HG02885 (cell line): Measurements from ENCODE around the gene KRTAP12-2.
"Not testable (repeated sequence)": the region's sequence is repeated elsewhere in the genome, so short reads cannot be mapped to it uniquely, and the experiment has no call there.

ENCODE experiments used
- ATAC-seq: cut with Tn5 transposase; IDR thresholded peaks from one replicate; pipeline ENCODE4 v1.9.1; 2021; ENCODE audit warnings: mild to moderate bottlenecking; ENCODE audit not compliant: unreplicated experiment, poor library complexity

The KRTAP12-2 gene

DNA sequence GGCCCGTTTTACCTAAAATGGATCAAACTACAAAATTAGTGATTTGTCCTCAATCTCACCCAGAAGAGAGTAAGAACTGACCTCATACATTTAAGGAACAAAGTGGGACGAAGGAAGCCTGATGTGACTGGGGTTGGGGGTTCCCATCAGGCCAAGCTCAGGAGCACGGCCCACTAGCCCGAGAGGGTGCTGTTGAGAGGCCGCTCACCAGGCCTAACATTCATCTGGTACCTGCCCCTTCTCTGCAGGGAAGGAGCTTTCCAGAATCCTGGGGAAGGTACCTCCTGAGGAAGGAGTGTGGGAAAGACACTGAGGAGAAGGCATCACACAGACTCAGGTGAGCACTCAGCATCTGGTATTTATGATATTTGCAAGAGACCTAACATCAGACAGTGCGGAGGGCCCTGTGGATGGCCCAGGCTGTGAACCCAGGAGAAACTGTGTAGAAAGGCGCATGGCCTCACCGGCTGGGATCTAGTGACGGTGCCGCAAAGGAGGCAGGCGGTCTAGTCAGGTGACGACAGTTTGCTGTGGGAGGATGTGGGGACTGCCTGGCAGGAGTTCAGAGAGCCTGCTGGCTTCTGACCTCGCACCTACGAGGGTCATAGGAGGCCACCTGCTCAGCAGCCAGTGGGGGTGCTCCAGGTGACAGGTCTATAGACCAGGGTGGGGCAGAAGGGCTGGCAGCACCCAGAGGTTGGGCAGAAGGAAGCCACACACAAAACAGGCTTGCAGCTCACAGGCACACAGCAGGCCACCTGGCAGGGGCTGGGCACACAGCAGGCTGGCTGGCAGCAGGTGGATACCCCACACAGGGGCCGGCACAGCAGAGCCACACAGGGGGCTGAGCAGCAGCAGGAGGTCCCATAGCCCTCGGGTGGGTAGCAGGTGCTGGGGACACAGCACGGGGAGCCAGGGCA, 12.8 kb downstream of the KRTAP12-2 start:
- no peak for ATAC-seq

DNA sequence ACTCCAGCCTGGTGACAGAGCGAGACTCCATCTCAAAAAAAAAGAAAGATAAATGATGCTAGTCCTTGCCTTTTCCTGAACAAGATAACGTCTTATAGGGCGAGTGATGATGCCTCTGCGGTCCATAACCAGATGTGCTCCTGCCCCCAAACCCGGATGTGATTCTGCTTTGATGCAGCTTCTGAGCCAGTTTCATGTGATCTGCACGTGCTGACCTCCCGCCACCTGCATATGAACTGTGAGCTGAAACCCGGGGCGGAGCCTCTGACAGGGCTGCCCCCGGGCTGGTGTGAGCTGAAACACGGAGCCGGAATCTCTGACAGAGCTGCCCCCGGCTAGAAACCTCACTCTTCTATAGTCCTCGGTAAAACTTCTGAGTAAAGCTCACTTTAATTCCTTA, 13.6 kb downstream of the KRTAP12-2 start:
- no peak for ATAC-seq

DNA sequence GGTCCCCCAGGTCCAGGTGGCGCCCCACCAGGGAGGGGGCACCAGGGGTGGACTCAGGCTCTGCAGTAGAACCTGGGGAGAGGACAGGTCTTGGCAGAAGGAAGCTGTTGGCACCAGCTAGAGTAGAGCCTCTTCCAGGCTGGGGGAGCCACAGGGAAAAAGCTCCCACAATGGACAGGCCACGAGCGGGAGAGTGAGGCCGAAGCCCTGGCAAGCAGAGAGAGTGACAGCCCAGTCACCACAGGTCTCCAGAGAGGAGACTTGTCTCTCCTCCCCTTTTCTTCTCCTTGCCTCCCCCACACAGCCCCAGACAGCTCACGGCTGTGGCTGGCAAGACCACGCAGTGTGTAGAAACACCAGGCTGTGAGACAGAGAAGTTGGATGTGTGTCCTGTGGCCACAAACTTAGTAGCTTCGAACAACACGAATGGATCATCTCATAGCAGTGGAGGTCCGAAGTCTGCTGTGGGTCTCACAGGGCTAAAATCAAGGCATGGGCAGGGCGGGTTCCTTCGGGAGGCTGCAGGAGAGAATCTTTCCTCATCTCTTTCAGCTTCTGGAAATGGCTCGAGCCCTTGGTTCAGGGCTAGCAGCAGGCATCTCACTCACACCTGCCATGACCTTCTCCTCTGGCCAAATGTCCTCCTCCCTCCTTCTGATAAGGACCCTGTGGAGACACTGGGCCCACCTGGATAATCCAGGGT, 15.6 kb downstream of the KRTAP12-2 start:
- no peak for ATAC-seq

DNA sequence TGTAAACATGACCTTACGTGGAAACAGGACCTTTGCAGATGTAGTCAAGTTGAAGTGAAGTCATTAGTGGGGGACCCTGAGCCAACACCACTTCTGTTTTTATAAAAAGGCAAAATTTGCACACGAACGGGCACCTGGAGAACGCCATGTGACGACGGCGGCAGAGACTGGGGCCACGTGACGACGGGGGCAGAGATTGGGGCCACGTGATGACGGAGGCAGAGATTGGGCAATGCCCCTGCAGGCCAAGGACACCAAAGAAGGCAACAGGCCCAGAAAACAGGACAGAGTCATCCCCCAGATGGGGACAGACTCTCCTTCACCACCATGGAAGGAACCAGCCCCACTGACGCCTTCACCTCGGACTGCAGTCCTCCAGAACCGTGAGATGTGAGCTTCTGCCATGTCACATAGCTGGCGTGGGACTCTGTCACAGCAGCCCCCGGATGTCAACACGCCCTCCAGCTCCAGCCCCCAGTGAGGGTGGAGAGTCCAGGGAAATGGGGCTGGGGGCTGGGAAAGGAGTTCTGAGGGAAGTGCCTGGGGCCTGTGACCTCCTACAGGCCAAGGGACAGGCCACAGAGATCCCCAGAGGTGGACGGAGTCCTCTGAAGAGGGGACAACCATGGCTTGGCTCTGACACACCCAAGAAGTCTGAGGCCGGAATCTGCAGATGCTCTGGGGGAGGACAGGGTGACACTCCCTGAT, 16.3 kb downstream of the KRTAP12-2 start:
- no peak for ATAC-seq

DNA sequence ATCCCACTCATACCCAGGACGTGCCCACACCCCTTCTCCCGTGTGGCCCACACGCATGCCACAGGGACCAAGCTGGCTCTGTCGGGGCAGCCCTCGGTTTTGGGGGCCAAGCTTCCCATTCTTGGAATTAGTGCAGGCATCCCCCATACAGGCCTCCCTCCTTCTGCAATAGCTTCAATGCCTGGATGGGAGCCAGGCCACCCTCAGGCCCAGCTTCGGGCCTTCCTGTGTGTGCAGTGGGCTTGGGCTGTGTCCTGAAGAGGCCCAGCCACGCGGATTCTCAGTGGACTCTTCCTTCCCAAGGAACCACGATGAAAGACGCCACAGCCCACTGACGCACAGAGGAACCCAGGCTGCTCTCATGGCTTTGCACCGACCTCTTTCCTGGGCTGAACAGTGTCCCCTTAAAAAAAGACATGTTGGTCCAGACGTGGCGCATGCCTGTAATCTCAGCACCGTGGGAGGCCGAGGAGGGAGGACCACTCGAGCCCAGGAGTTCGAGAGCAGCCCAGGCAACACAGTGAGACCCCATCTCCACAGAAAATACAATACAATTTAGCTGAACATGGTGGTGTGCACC, 17.1 kb downstream of the KRTAP12-2 start:
- ATAC-seq = no peak

DNA sequence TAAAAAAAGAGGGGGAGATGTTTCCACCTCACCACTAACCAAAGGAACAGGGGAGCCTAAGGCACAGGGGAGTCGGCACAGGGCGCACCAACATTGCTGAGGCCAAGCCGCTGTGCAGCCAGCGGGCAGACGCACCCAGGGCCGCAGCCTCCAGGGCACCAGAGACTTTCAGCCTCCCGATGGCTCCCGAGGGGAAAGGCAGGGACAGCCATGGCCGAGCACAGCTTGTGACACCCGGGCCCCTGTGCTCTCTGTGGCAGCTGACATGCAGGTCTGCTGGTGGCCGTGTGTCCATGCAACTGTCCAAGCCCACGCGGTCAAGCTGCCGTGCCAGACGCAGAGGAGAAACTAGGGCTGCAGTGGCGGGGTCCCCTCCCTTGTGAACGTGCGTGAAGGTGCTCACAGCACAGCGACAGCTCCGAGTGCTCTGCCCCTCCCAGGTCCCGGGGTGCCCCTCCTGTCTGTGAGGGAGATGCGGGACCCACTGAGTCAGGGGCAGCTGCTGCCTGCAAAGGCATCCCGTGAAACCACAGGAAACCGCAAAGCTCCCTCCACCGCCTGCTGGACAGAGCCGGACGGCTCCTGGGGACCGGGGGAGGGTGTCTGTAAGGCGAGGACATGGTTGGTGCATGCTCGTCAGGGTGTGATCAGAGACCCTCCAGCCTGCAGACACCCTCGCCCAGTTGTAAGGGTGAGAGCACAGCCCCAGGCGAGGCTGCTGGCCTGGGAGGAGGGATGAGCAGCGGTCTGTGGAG, 18.0 kb downstream of the KRTAP12-2 start:
- ATAC-seq = no peak

DNA sequence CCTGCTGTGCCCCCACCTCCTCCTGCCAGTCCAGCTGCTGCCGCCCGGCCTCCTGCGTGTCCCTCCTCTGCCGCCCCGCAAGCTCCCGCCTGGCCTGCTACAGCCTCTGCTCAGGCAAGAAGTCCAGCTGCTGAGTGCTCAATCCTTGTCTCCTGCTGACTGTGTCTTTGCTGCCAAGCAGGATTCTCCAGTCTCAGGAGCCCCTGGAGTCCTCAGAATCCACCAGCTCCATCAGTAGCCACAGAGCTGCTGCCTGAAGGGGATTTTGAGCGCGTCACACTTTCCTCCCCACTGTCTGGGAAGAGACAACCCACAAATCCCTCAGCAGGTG, 19.5 kb downstream of the KRTAP12-2 start:
- ATAC-seq = no peak

DNA sequence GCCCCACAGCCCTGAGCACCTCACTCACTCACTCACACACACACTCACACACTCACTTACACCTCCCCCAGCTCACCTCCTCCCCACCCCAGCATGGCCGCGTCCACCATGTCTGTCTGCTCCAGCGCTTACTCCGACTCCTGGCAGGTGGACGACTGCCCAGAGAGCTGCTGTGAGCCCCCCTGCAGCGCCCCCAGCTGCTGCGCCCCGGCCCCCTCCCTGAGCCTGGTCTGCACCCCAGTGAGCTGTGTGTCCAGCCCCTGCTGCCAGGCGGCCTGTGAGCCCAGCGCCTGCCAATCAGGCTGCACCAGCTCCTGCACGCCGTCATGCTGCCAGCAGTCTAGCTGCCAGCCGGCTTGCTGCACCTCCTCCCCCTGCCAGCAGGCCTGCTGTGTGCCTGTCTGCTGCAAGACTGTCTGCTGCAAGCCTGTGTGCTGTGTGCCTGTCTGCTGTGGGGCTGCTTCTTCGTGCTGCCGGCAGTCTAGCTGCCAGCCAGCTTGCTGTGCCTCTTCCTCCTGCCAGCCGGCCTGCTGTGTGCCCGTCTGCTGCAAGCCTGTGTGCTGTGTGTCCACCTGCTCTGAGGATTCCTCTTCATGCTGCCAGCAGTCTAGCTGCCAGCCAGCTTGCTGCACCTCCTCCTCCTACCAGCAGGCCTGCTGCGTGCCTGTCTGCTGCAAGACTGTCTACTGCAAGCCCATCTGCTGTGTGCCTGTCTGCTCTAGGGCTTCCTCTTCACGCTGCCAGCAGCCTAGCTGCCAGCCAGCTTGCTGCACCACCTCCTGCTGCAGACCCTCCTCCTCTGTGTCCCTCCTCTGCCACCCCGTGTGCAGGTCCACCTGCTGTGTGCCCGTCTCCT, 20.1 kb downstream of the KRTAP12-2 start, which contains the start of gene KRTAP10-11:
KRTAP10-11 (plus strand) TSS at position 49 of the 856 bp plus-strand sequence; CDS start at position 94, 45 bp downstream.
- ATAC-seq = not testable (repeated sequence)

DNA sequence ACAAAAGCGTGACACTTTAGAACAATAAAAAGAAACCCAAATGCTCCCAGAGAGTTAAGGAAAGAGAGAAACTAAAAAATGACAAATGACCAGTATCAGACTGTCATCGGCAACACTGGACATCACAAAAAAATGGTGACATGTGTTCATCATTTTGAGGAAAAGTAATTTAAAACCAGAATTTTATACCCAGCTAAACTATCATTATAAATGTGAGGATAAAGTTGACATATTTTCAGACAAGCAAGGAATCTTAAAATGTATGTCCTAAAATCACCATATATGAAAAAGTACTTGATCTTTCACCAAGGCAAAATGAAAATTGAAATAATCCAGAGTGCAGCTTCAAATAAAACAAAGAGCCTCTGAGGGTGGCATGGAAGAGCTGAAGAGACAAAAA, 21.8 kb downstream of the KRTAP12-2 start:
- ATAC-seq = no peak

DNA sequence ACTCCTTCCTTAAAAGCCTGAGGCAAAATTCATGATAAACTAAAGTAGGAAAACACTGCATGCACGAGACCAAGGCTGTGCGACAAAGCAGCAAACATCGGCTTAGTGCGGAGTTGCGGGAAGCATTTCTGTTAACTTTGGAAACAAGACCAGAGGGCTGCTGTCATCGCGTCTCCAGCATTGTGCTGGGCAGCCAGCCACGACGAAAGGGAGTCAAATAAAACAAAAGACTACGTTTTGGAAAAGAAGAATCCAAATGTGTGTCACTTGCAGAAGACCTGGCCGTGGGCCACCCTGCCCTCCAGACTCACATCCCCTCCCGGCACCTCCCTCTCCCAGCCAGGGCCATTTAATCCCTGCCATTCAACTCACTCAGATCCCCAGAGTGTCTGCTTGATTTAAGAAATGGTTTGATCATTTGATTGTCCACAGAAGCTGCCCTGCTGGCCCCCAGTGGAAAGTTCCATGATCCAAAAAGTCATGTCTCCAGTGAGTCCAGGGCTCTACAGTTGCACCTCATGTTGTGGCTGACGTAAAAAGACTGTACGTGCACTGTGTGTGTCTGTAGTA, 22.9 kb downstream of the KRTAP12-2 start:
- ATAC-seq = no peak

DNA sequence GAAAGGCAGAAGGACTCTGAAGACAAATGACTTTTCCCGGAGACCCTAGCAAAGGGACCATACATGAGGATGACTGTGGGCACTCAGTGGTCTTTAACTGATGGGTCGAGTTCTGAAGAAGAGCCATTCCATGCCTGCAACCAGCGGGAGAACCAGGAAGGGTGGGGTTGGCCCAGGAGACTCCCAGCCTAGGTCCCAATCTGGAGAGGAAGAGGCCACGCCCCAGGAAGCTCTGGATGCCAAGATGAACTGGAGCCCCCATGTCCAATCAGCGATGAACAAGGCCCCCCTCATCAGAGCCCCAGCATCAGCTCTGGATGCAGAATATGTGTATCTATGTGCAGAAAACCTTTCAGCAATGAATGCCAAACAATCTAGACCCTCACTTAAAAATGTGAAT, 26.0 kb downstream of the KRTAP12-2 start:
- no peak for ATAC-seq

DNA sequence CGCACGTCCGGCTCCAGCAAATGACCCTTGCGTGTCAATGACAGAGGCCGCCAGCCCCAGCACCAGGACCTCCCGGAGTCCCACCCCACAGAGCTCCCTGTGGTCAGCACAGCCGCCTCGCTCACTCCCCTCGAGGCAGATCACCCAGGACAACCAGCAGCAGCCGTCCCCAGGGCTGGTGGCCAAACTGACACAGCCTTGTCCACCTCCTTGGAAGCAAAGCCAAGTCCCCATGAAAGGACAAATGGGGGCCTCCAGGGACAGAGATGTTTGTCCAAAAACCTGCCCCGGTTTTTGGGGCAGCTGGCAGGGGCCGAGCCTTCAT, 27.4 kb downstream of the KRTAP12-2 start:
- ATAC-seq = no peak

DNA sequence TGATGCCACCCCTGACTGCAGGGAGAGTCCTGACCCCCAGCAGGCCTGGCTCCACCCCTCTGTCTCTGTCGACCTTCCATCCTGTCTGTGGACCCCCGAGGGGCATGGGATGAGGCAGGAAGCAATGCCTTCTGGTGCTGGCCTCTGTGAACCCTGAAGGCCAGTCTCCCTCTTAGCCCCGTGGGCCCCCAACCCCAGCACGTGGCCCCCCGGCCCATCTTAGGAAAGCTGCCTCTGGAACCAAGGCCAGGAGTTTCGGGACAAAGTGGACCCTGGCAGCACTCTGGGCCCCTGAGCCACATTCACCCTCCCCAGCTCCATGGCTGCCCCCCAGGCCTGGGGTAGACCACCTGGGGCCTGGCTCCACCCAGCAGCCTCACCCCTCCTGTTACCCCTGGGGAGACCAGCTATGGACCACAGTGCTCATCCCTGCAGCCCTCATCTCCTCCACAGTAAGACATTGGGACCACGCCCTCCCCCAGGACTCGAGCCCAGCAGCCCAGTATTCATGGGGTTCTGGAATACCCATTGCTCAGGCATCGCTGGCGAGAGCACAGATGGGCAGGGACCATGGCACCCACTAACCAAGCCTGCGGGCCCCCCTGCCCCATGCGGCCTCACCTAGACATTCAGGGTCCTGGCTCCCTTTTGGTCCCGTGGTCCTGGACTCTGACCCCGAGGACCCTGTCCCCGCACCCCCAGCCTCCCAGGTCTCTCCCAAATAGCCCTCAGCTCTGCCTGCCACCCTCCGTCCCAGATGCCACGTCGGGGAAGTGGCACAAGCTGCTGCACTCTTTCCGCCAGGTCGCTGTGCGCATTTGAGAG, 28.0 kb downstream of the KRTAP12-2 start:
- not testable (repeated sequence) for ATAC-seq

DNA sequence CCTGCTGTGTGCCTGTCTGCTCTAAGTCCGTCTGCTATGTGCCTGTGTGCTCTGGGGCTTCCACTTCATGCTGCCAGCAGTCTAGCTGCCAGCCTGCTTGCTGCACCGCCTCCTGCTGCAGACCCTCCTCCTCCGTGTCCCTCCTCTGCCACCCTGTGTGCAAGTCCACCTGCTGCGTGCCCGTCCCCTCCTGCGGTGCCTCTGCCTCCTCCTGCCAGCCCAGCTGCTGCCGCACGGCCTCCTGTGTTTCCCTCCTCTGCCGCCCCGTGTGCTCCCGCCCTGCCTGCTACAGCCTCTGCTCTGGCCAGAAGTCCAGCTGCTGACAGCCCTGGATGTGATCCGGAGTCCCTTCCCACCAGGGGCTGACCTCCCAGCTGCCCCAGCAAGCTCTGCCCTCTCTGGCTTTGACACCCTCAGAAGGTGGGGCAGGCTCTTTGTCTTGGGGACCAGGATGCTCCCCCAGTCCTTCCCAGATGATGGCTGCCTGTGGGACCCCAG, 28.8 kb downstream of the KRTAP12-2 start:
- not testable (repeated sequence) for ATAC-seq

DNA sequence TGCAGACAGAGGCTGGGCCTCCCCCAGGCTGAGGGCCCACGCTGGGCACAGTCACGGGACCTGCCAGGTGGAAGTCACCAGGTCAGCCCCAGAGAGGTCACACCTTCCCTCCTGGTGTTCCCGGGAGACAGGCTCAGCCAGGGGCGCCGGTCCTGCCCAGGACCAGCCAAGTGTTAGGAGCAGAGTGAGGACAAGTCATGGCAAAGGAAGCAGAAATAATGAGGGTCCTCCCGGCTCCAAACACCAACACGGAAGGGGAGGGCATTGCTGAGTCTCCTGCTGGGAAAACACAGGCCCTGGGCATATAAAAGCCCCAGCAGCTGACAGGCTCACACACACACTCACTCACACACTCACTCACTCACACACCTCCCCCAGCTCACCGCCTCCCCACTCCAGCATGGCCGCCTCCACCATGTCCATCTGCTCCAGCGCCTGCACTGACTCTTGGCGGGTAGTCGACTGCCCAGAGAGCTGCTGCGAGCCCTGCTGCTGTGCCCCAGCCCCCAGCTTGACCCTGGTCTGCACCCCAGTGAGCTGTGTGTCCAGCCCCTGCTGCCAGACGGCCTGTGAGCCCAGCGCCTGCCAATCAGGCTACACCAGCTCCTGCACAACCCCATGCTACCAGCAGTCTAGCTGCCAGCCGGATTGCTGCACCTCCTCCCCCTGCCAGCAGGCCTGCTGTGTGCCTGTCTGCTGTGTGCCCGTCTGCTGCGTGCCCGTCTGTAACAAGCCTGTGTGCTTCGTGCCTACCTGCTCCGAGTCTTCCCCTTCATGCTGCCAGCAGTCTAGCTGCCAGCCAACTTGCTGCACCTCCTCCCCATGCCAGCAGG, 29.5 kb downstream of the KRTAP12-2 start, which contains the start of gene KRTAP10-10:
KRTAP10-10 (plus strand) TSS at position 339 of the 833 bp plus-strand sequence; CDS start at position 401, 62 bp downstream.
- no peak for ATAC-seq

DNA sequence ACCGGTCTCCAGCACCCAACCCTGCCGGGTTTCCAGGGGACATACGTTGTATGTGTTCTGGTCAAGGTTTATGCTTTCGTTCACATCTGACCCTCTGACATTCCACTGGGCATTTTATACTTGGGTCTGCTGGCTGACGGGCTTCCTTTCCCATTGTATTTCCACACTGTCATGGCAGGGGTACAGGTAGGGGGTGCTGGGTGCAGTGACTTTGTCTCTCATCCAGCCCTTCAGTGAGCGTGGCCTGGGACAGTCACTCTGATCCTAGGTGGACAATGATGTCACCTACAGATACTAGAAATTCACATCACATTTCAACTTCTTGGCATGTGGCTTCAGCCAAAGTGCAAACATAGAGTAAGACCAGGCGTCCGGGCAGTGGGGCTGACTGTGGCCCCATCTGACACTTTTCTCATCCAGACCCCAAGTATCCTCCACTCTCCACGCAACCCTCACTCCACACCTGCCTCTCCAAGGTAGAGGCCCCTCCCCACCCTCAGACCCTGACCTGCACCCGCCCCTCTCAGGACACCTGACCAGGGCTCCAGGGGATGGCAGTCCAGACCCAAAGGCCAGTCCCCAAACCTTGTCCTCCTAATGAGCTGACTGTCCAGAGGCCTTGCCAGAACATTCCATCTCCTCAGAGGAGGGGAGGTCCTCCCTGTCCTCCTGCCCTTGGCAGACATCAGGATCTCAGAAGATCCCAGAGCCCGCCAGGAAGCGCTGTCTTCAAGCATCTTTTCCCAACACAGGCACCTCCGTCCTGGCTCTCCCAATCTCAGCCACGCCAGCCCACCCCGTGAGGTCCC, 30.3 kb downstream of the KRTAP12-2 start:
- no peak for ATAC-seq
